HG02852 (cell line): ENCODE data around the gene PCDHA6.
"Not testable (repeated sequence)": the region's sequence is repeated elsewhere in the genome, so short reads cannot be mapped to it uniquely, and the experiment has no call there.

Source experiments
- ATAC-seq: cut with Tn5 transposase; IDR thresholded peaks from one replicate; pipeline ENCODE4 v1.9.1; 2021; ENCODE audit warnings: mild to moderate bottlenecking, moderate library complexity; ENCODE audit not compliant: unreplicated experiment

The PCDHA6 gene

GRCh38 chr5:140808889-140809291 lies 18.9 kb upstream of the PCDHA6 start:
- no peak for ATAC-seq

- no peak for ATAC-seq
These were observed 6.1 kb upstream of the PCDHA6 start, which contains the start of gene PCDHA5 for GRCh38 chr5:140821375-140822280. TSS of gene PCDHA5 (plus strand) at chr5:140821613.

- ATAC-seq, result no peak
These were observed 5.5 kb upstream of the PCDHA6 start for GRCh38 chr5:140822281-140822629.

GRCh38 chr5:140822969-140823368 lies 4.8 kb upstream of the PCDHA6 start:
- not testable (repeated sequence) for ATAC-seq

GRCh38 chr5:140823475-140823874 lies 4.3 kb upstream of the PCDHA6 start:
- no peak for ATAC-seq

GRCh38 chr5:140828362-140828737 lies 590 bp downstream of the PCDHA6 start:
- ATAC-seq, result no peak

- not testable (repeated sequence) for ATAC-seq
These were observed 2.0 kb downstream of the PCDHA6 start for GRCh38 chr5:140829511-140830501.

- no peak for ATAC-seq
These were observed 6.2 kb downstream of the PCDHA6 start, which contains the start of gene PCDHA7 for GRCh38 chr5:140833993-140834392. TSS of gene PCDHA7 (plus strand) at chr5:140834269. CDS start at chr5:140834384, 115 bp downstream.

- ATAC-seq, result not testable (repeated sequence)
These were observed 6.8 kb downstream of the PCDHA6 start for GRCh38 chr5:140834439-140835008.

- ATAC-seq, result no peak
These were observed 8.1 kb downstream of the PCDHA6 start for GRCh38 chr5:140835622-140836510.

GRCh38 chr5:140840978-140841962 lies 13.5 kb downstream of the PCDHA6 start, which contains the start of gene PCDHA8:
TSS of gene PCDHA8 (plus strand) at chr5:140841187. CDS start at chr5:140841322, 135 bp downstream.
- no peak for ATAC-seq

- no peak for ATAC-seq
These were observed 15.3 kb downstream of the PCDHA6 start for GRCh38 chr5:140842798-140843733.

GRCh38 chr5:140848139-140849102 lies 20.7 kb downstream of the PCDHA6 start, which contains the start of gene PCDHA9:
TSS of gene PCDHA9 (plus strand) at chr5:140848382. CDS start at chr5:140848496, 114 bp downstream.
- not testable (repeated sequence) for ATAC-seq

- not testable (repeated sequence) for ATAC-seq
These were observed 22.3 kb downstream of the PCDHA6 start for GRCh38 chr5:140849831-140850634.
